ENCODE results near the gene CENPN. TPM values are rescaled to one million over a fixed set of nuclear protein-coding genes. Genes with fewer than 3 reads are reported as not detected.

Gene CENPN
- total and polyA plus RNA-seq, 2 of the 13 experiments (the other 11 are each of a cell fraction or from before 2014, with no cell fraction given), result 29.7 to 129 TPM

GRCh38 chr16:81076566-81077075 is 69.6 kb downstream of the CENPN start (continued):
- TF ChIP-seq ZBTB40 (IDR thresholded peaks at IDR 0.05) (no peak), ZBTB40 (CRISPR knock-in tag; IDR thresholded peaks at IDR 0.05) (no peak), TEAD3 (CRISPR knock-in tag; optimal IDR thresholded peaks at IDR 0.05; ENCODE audit: borderline replicate concordance) (no peak), ZNF556 (CRISPR knock-in tag; IDR thresholded peaks at IDR 0.05; ENCODE audit: borderline replicate concordance) (no peak; the same call in 1 of the 2 replicates), NCOA1 (CRISPR knock-in tag; IDR thresholded peaks at IDR 0.05) (peak; percentile 23; the same call in 1 of the 2 replicates), TIGD3 (CRISPR knock-in tag; IDR thresholded peaks at IDR 0.05; ENCODE audit: borderline replicate concordance) (no peak), HMGA1 (CRISPR knock-in tag; conservative IDR thresholded peaks at IDR 0.05) (no peak), CTCF (CRISPR knock-in tag; IDR thresholded peaks at IDR 0.05) (no peak), SMARCC2 (IDR thresholded peaks at IDR 0.05) (no peak), IRX3 (CRISPR knock-in tag; IDR thresholded peaks at IDR 0.05; ENCODE audit: borderline replicate concordance, low read depth) (0 out of 2 replicates have a peak, but pooled peaks have one; percentile 3), BRCA1 (CRISPR knock-in tag; IDR thresholded peaks at IDR 0.05) (no peak), ZNF557 (CRISPR knock-in tag; IDR thresholded peaks at IDR 0.05) (no peak), GFI1 (CRISPR knock-in tag; IDR thresholded peaks at IDR 0.05; ENCODE audit: borderline replicate concordance) (peak; percentile 68), BCLAF1 (IDR thresholded peaks at IDR 0.05) (no peak), ZNF619 (CRISPR knock-in tag; IDR thresholded peaks at IDR 0.05) (no peak)

Measured in HepG2 (cell line).